ENCODE results near the gene DYNLT4. TPM values are rescaled to one million over a fixed set of nuclear protein-coding genes. Genes with fewer than 3 reads are reported as not detected.

Gene DYNLT4
- total and polyA plus RNA-seq, 8 donors = 0.38 to 25.5 (median 2.5) TPM; not detected in 4

DNA sequence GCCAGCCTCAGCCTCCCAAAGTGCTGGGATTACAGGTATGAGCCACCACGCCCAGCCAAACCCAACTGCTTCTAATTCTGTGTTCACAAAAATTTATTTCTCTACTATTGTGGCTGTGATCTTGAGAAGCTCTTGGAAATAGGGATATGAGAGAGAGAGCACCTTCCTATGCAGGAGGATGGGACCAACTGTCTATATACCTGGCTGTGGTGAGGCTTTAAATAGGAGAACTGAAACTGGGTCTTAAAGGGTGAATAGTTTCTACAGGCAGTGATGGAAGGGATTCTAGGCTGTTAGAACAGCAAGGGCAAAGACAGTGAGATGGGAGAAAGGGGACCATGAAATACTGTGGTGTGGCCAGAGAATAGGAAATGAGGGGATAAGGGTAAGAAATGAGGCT lies 44.2 kb upstream of the DYNLT4 start:
- no peak for TF ChIP-seq CTCF (IDR thresholded peaks at IDR 0.05)
- TF ChIP-seq POLR2AphosphoS5 (IDR thresholded peaks at IDR 0.05) = no peak
- TF ChIP-seq POLR2A (IDR thresholded peaks at IDR 0.05) = no peak
- TF ChIP-seq EP300 (IDR thresholded peaks at IDR 0.05) = no peak
- no peak for DNase-seq
- Histone ChIP-seq H3K4me3 (no peak overlapping the region), H3K27me3 (no peaks in the 10 kb centered on the region), H3K27ac (no peak overlapping the region), H3K36me3 (peaks cover 6 to 36% (median 26%) of the 10 kb centered on the region in 4 donors), H3K9me3 (no peaks in the 10 kb centered on the region), H3K4me1 (no peaks in the 10 kb centered on the region)
- WGBS, 5 donors = 90 to 100% (median 94%) methylated on average over 1 of the region's 1 CpG
- intact Hi-C loops (cut with DNase I; ENCODE audit: low total_unique reads) = no loop called here

GRCh38 chr1:44849575-44850132 lies 42.5 kb upstream of the DYNLT4 start:
- Histone ChIP-seq H3K4me3 (no peak overlapping the region), H3K9me3 (no peaks in the 10 kb centered on the region), H3K27me3 (no peaks in the 10 kb centered on the region), H3K27ac (no peak overlapping the region), H3K4me1 (no peaks in the 10 kb centered on the region), H3K36me3 (peaks cover 6 to 21% (median 17%) of the 10 kb centered on the region in 4 donors)
- TF ChIP-seq POLR2A (IDR thresholded peaks at IDR 0.05) (no peak), CTCF (IDR thresholded peaks at IDR 0.05) (no peak), EP300 (IDR thresholded peaks at IDR 0.05) (no peak), POLR2AphosphoS5 (IDR thresholded peaks at IDR 0.05) (no peak)
- intact Hi-C loops (cut with DNase I; ENCODE audit: low total_unique reads) = no loop called here
- WGBS, 5 donors = 66 to 88% (median 82%) methylated on average over 2 of the region's 2 CpGs
- DNase-seq = no peak

- Histone ChIP-seq H3K36me3 (peaks cover 6 to 17% (median 12%) of the 10 kb centered on the region in 4 donors), H3K9me3 (no peaks in the 10 kb centered on the region), H3K27me3 (no peaks in the 10 kb centered on the region), H3K27ac (no peak overlapping the region), H3K4me1 (peaks cover 0 to 3% (median under 1%) of the 10 kb centered on the region in 4 donors), H3K4me3 (no peak overlapping the region)
- WGBS, 5 donors = 73 to 88% (median 82%) methylated on average over 7 of the region's 7 CpGs
- intact Hi-C loops (cut with DNase I; ENCODE audit: low total_unique reads) = no loop called here
- no peak for DNase-seq
- no peak for TF ChIP-seq POLR2AphosphoS5 (IDR thresholded peaks at IDR 0.05)
Observed at GRCh38 chr1:44848456-44849181, 41.5 kb upstream of the DYNLT4 start.

- Histone ChIP-seq H3K27me3 (peaks cover 0 to 6% (median 5%) of the 10 kb centered on the region in 3 donors), H3K4me3 (no peak overlapping the region), H3K36me3 (peaks cover 6 to 17% (median 10%) of the 10 kb centered on the region in 4 donors), H3K4me1 (peaks cover 0 to 11% (median 9%) of the 10 kb centered on the region in 4 donors), H3K9me3 (no peaks in the 10 kb centered on the region), H3K27ac (no peak overlapping the region)
- TF ChIP-seq CTCF (IDR thresholded peaks at IDR 0.05) = no peak
- TF ChIP-seq POLR2AphosphoS5 (IDR thresholded peaks at IDR 0.05) = no peak
- no peak for TF ChIP-seq POLR2A (IDR thresholded peaks at IDR 0.05)
- no peak for TF ChIP-seq EP300 (IDR thresholded peaks at IDR 0.05)
- 72 to 89% (median 83%) methylated on average over 1 of the region's 1 CpG; no CpG with 5 or more reads in 1 of the 5 donors for WGBS, 5 donors
- intact Hi-C loops (cut with DNase I; ENCODE audit: low total_unique reads) = no loop called here
- DNase-seq = no peak
Observed at GRCh38 chr1:44847845-44848244, 40.7 kb upstream of the DYNLT4 start.

- intact Hi-C loops (cut with DNase I; ENCODE audit: low total_unique reads) = no loop called here
- H3K27ac ChIP-seq = no peak overlapping the region
- 73 to 95% (median 91%) methylated on average over 1 of the region's 1 CpG for WGBS, 5 donors
- H3K27me3 ChIP-seq = peaks cover 0 to 13% (median 8%) of the 10 kb centered on the region in 3 donors
- TF ChIP-seq POLR2A (IDR thresholded peaks at IDR 0.05) = no peak
- no peak for TF ChIP-seq EP300 (IDR thresholded peaks at IDR 0.05)
- TF ChIP-seq CTCF (IDR thresholded peaks at IDR 0.05) = no peak
- no peak for TF ChIP-seq POLR2AphosphoS5 (IDR thresholded peaks at IDR 0.05)
- H3K4me1 ChIP-seq = peaks cover 0 to 20% (median 14%) of the 10 kb centered on the region in 4 donors
- H3K4me3 ChIP-seq = no peak overlapping the region
- H3K9me3 ChIP-seq = no peaks in the 10 kb centered on the region
- H3K36me3 ChIP-seq = peaks cover 5 to 17% (median 10%) of the 10 kb centered on the region in 4 donors
- no peak for DNase-seq
Observed at GRCh38 chr1:44846985-44847384, 39.8 kb upstream of the DYNLT4 start.
